ENCODE measurements around the gene SYF2. TPM values are rescaled to one million over a fixed set of nuclear protein-coding genes. Genes with fewer than 3 reads are reported as not detected.
A peak's percentile ranks its signal among the peaks of the same experiment; 100 is the strongest.

The SYF2 gene
- total and polyA plus RNA-seq, 2 of the 13 experiments (the other 11 are each of a cell fraction or from before 2014, with no cell fraction given) = 17.8 to 34.1 TPM

DNA sequence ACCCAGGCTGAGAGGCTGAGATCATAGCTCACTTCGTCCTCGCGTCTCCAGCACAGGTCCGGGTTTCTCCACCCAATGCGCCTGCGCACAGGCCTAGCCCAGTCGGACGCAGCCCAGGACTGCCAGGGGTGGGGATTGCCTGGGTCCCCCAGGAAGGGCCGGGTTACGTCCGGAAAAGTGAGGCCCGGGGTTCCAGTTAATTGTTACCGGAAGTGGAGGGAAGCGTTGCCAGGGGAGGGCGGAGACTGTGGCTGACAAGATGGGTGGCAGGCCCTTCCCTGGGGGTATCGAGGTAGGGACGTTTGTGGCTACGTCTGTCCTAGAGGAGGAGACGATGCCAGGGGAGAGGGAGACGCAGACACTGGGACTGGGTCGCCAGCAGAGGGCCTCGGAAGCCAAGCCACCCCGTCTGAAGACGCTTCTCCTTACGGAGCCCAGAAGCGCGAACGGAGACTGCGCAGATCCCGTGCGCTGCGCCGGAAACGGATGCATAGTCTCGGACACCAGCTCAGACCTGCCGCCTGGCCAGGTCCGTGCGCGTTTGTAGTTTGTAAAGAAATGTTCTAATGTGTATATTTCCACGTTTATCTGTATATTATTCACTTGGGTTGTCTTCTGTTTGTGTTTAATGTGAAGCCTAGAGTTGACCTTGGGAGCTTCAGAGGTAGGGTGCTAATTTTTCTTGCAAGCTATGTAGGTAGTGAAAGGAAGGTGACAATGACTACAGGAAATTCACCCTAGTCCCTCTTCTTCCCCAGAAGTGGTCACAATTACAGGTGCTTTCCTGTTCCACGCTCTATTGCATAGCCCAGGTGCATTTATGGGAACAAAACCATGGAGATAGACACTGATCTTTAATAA lies 7.6 kb upstream of the SYF2 start (continued):
- peak; percentile 65 for TF ChIP-seq HNRNPH1 (optimal IDR thresholded peaks at IDR 0.05; ENCODE audit: low read depth, low read length)
- TF ChIP-seq, protein P1, sequence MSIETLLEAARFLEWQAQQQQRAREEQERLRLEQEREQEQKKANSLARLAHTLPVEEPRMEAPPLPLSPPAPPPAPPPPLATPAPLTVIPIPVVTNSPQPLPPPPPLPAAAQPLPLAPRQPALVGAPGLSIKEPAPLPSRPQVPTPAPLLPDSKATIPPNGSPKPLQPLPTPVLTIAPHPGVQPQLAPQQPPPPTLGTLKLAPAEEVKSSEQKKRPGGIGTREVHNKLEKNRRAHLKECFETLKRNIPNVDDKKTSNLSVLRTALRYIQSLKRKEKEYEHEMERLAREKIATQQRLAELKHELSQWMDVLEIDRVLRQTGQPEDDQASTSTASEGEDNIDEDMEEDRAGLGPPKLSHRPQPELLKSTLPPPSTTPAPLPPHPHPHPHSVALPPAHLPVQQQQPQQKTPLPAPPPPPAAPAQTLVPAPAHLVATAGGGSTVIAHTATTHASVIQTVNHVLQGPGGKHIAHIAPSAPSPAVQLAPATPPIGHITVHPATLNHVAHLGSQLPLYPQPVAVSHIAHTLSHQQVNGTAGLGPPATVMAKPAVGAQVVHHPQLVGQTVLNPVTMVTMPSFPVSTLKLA (IDR thresholded peaks at IDR 0.05) = no peak
- TF ChIP-seq, protein P2, sequence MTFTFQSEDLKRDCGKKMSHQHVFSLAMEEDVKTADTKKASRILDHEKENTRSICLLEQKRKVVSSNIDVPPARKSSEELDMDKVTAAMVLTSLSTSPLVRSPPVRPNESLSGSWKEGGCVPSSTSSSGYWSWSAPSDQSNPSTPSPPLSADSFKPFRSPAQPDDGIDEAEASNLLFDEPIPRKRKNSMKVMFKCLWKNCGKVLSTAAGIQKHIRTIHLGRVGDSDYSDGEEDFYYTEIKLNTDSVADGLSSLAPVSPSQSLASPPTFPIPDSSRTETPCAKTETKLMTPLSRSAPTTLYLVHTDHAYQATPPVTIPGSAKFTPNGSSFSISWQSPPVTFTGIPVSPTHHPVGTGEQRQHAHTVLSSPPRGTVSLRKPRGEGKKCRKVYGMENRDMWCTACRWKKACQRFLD (CRISPR knock-in tag; IDR thresholded peaks at IDR 0.05; ENCODE audit: borderline replicate concordance) = no peak
- TF ChIP-seq ZBTB38 (CRISPR knock-in tag; IDR thresholded peaks at IDR 0.05) = 0 out of 2 replicates have a peak, but pooled peaks have one; percentile 22
- peak; percentile 74 for TF ChIP-seq ZNF777 (CRISPR knock-in tag; IDR thresholded peaks at IDR 0.05)
- peak; percentile 57 for TF ChIP-seq ERF (CRISPR knock-in tag; IDR thresholded peaks at IDR 0.05)
- TF ChIP-seq, protein P3, sequence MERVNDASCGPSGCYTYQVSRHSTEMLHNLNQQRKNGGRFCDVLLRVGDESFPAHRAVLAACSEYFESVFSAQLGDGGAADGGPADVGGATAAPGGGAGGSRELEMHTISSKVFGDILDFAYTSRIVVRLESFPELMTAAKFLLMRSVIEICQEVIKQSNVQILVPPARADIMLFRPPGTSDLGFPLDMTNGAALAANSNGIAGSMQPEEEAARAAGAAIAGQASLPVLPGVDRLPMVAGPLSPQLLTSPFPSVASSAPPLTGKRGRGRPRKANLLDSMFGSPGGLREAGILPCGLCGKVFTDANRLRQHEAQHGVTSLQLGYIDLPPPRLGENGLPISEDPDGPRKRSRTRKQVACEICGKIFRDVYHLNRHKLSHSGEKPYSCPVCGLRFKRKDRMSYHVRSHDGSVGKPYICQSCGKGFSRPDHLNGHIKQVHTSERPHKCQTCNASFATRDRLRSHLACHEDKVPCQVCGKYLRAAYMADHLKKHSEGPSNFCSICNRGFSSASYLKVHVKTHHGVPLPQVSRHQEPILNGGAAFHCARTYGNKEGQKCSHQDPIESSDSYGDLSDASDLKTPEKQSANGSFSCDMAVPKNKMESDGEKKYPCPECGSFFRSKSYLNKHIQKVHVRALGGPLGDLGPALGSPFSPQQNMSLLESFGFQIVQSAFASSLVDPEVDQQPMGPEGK (CRISPR knock-in tag; IDR thresholded peaks at IDR 0.05) = peak; percentile 58; the same call in 1 of the 2 replicates
- TF ChIP-seq, protein P4, sequence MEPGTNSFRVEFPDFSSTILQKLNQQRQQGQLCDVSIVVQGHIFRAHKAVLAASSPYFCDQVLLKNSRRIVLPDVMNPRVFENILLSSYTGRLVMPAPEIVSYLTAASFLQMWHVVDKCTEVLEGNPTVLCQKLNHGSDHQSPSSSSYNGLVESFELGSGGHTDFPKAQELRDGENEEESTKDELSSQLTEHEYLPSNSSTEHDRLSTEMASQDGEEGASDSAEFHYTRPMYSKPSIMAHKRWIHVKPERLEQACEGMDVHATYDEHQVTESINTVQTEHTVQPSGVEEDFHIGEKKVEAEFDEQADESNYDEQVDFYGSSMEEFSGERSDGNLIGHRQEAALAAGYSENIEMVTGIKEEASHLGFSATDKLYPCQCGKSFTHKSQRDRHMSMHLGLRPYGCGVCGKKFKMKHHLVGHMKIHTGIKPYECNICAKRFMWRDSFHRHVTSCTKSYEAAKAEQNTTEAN (CRISPR knock-in tag; conservative IDR thresholded peaks at IDR 0.05) = no peak
- TF ChIP-seq, protein P5, sequence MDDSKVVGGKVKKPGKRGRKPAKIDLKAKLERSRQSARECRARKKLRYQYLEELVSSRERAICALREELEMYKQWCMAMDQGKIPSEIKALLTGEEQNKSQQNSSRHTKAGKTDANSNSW (CRISPR knock-in tag; IDR thresholded peaks at IDR 0.05; ENCODE audit: borderline replicate concordance) = no peak
- no peak for TF ChIP-seq HOXA9 (CRISPR knock-in tag; IDR thresholded peaks at IDR 0.05; ENCODE audit: borderline replicate concordance)
- 0 out of 2 replicates have a peak, but pooled peaks have one; percentile 44 for TF ChIP-seq ATF7-NPFF (CRISPR knock-in tag; IDR thresholded peaks at IDR 0.05; ENCODE audit: low read depth)
- TF ChIP-seq JUN (CRISPR knock-in tag; IDR thresholded peaks at IDR 0.05) = no peak
- TF ChIP-seq ZNF101 (CRISPR knock-in tag; IDR thresholded peaks at IDR 0.05; ENCODE audit: borderline replicate concordance, low read depth) = 0 out of 2 replicates have a peak, but pooled peaks have one; percentile 54
- TF ChIP-seq CENPX (CRISPR knock-in tag; IDR thresholded peaks at IDR 0.05) = no peak
- no peak for TF ChIP-seq NR2F2 (IDR thresholded peaks at IDR 0.05; ENCODE audit: borderline replicate concordance, low read depth)
- TF ChIP-seq, protein P6, sequence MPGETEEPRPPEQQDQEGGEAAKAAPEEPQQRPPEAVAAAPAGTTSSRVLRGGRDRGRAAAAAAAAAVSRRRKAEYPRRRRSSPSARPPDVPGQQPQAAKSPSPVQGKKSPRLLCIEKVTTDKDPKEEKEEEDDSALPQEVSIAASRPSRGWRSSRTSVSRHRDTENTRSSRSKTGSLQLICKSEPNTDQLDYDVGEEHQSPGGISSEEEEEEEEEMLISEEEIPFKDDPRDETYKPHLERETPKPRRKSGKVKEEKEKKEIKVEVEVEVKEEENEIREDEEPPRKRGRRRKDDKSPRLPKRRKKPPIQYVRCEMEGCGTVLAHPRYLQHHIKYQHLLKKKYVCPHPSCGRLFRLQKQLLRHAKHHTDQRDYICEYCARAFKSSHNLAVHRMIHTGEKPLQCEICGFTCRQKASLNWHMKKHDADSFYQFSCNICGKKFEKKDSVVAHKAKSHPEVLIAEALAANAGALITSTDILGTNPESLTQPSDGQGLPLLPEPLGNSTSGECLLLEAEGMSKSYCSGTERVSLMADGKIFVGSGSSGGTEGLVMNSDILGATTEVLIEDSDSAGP (CRISPR knock-in tag; IDR thresholded peaks at IDR 0.05; ENCODE audit: borderline replicate concordance) = peak; percentile 78; the same call in 1 of the 2 replicates
- no peak for TF ChIP-seq ZSCAN20 (CRISPR knock-in tag; IDR thresholded peaks at IDR 0.05; ENCODE audit: borderline replicate concordance)
- TF ChIP-seq ZNF292 (CRISPR knock-in tag; IDR thresholded peaks at IDR 0.05; ENCODE audit: borderline replicate concordance, low read depth) = no peak
- TF ChIP-seq POLR2G (IDR thresholded peaks at IDR 0.05; ENCODE audit: low read depth, low read length) = peak; percentile 95
- TF ChIP-seq HHEX (CRISPR knock-in tag; IDR thresholded peaks at IDR 0.05) = no peak

Measured in HepG2 (cell line).